Activated naive CD4-positive, alpha-beta T cell treated with anti-CD3 and anti-CD28 coated beads, Interleukin-2, amount 50 U/mL, for 16 hours (primary cell): ENCODE measurements around the gene ZNF678.

ENCODE experiments used
- DNase-seq: peaks from one replicate; pipeline ENCODE4 v3.0.0-alpha.2; 2020

The ZNF678 gene

GRCh38 chr1:227725046-227725445 is 161.7 kb downstream of the ZNF678 start:
- DNase-seq = no peak

GRCh38 chr1:227726318-227726717 is 163.0 kb downstream of the ZNF678 start:
- DNase-seq = no peak
